Measurements from ENCODE around the gene ERLIN1.

GRCh38 chr10:100133801-100134200, 52.0 kb downstream of the ERLIN1 start:
- TF ChIP-seq CTCF (IDR thresholded peaks at IDR 0.05; ENCODE audit: low read depth, low read length, missing input control) (no peak), REST (IDR thresholded peaks at IDR 0.05) (no peak), MAX (IDR thresholded peaks at IDR 0.05) (no peak), ZBTB33 (IDR thresholded peaks at IDR 0.05) (no peak)
